ENCODE measurements around the gene RIPOR3. TPM values are rescaled to one million over a fixed set of nuclear protein-coding genes. Genes with fewer than 3 reads are reported as not detected.
"Not testable (repeated sequence)": the region's sequence is repeated elsewhere in the genome, so short reads cannot be mapped to it uniquely, and the experiment has no call there.

RIPOR3 gene
- total RNA-seq, 1 experiment from 2014 or later = 0.12 TPM

- DNase-seq (ENCODE audit: extremely low read depth, low read depth) = no peak
Observed at GRCh38 chr20:50615407-50615806, 75.9 kb downstream of the RIPOR3 start.

GRCh38 chr20:50613438-50614169 lies 77.7 kb downstream of the RIPOR3 start:
- no peak for DNase-seq (ENCODE audit: extremely low read depth, low read depth)

DNA sequence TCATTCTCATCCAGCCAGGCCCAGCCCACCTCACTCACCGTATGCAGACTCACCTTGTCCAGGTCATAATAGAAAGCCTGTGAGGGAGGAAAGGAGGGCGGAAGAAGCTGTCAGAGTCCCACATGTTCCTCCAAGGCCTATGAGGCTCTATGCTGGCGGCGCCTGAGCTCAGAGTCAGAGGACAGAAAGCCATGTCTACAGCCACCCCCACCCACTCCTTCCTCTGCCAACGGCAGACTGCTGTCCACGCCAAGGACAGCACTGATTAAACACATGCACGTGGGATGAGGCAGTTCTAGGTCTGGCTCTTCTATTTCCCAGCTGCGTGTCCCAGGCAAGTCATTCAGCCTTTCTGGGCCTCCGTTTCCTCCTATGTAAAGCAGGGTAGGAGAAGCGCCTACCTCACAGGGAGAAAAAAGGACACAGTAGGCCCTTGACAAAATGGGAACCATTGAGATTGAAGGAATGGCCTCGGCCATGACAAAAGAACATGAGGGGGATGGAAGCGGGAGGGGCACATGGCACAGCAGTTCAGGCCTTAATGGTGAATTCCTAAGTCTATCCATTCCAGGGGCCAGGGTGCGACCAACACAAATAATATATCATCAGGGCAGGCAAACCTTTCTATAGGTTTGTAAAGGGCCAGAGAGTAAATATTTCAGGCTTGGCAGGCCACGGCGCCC lies 80.1 kb downstream of the RIPOR3 start:
- DNase-seq (ENCODE audit: extremely low read depth, low read depth) = no peak

- no peak for DNase-seq (ENCODE audit: extremely low read depth, low read depth)
Observed at GRCh38 chr20:50610212-50610718, 81.1 kb downstream of the RIPOR3 start.

GRCh38 chr20:50609438-50609989 lies 81.8 kb downstream of the RIPOR3 start:
- DNase-seq (ENCODE audit: extremely low read depth, low read depth) = no peak

DNA sequence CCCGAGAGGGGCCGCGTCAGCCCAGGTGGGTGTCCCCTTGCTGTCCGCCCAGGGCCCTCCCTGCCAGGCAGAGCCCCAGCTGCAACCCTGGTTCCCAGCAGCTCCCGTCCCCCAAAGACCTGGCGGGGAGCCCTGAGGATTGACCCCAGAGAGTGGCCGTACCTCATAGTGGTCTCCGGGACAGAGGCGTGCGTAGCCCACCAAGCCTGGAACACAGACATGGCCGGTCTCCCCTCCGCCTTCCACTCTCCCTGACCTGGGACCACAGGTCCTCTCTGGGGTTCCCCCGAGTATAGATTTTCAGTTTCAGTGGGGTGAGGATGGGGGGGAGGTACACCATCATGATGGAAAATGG lies 82.6 kb downstream of the RIPOR3 start:
- no peak for DNase-seq (ENCODE audit: extremely low read depth, low read depth)

- DNase-seq (ENCODE audit: extremely low read depth, low read depth) = no peak
Observed at GRCh38 chr20:50607850-50608749, 83.2 kb downstream of the RIPOR3 start.

DNA sequence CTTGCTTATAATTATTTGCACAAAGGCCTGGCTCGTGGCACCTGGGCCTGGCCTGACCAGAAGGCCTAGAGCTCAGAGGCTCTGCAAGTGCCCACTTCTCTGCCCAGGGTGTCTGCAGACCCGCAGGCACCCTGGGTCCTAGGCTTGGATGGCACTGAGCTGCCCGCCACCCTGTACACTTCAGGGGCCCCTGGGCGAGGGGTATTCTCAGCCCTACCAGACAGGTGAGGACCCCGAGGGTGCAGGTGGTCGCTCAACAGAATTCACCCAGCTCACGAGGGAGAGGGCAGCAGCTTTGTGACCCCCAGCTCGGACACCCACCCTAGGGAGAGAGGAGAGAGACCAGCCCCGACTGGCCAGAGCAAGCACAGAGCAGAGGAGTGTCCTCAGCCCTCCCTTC lies 83.9 kb downstream of the RIPOR3 start:
- DNase-seq (ENCODE audit: extremely low read depth, low read depth) = no peak

DNA sequence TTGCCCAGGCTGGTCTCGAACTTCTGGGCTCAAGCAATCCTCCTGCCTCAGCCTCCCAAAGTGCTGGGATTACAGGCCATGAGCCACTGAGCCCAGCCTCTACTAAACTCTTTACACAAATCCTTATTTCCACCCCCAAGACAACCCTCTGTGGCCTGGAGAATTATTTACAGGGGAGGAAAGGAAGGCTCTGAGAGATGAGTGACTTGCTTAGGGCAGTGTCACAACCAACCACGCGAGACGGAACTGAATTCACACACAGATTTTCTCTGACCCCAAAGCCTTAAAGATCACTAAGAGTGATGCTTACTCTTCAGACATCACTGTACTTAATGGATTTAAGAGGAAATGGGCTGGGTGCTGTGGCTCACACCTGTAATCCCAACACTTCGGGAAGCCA lies 86.2 kb downstream of the RIPOR3 start:
- DNase-seq (ENCODE audit: extremely low read depth, low read depth) = no peak

- no peak for DNase-seq (ENCODE audit: extremely low read depth, low read depth)
Observed at GRCh38 chr20:50604451-50604850, 86.9 kb downstream of the RIPOR3 start.

- DNase-seq (ENCODE audit: extremely low read depth, low read depth) = no peak
Observed at GRCh38 chr20:50602432-50603088, 88.8 kb downstream of the RIPOR3 start.

- DNase-seq (ENCODE audit: extremely low read depth, low read depth) = no peak
Observed at GRCh38 chr20:50601511-50602431, 89.6 kb downstream of the RIPOR3 start.

- DNase-seq (ENCODE audit: extremely low read depth, low read depth) = no peak
Observed at GRCh38 chr20:50600281-50600895, 91.0 kb downstream of the RIPOR3 start.

DNA sequence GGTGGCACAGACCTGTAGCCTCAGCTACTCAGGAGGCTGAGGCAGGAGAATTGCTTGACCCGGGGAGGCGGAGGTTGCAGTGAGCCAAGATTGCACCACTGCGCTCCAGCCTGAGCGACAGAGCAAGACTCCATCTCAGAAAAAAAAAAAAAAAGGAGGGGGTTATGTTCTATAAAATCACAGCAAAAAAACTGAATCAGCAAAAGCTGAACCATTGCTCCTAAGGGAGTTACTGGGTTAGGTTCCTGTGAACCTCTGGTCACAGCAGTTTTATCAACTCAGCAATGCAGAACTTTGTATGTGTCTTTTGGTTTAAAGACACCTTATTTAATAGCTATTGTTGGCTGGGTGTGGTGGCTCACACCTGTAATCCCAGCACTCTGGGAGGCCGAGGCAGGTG lies 92.6 kb downstream of the RIPOR3 start:
- DNase-seq (ENCODE audit: extremely low read depth, low read depth) = not testable (repeated sequence)

GRCh38 chr20:50598074-50598473 lies 93.3 kb downstream of the RIPOR3 start:
- DNase-seq (ENCODE audit: extremely low read depth, low read depth) = no peak

- no peak for DNase-seq (ENCODE audit: extremely low read depth, low read depth)
Observed at GRCh38 chr20:50597406-50597969, 93.9 kb downstream of the RIPOR3 start.

DNA sequence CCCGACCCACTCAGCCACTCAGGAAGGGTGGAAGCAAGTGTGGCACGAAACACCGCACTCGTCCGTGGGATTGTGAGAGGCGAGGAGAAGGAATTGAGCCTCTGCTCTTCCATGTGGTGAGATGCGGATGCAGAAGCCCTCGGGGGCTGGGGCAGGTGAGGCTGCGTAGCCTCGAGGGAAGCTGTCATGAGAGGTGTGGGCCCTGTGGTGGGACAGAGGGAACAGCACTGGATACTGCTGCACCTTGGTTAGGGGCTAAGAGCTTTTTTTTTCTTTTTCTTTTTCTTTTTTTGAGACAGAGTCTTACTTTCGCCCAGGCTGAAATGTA lies 94.7 kb downstream of the RIPOR3 start:
- no peak for DNase-seq (ENCODE audit: extremely low read depth, low read depth)

GRCh38 chr20:50595988-50596693 lies 95.2 kb downstream of the RIPOR3 start:
- DNase-seq (ENCODE audit: extremely low read depth, low read depth) = no peak

All from NCI-H460 (cell line).